ENCODE results near the gene STC2.

Gene STC2

GRCh38 chr5:173314166-173314952 is 13.9 kb downstream of the STC2 start:
- DNase-seq (ENCODE audit: low read depth in 4 of 4, low spot score in 1 of 4), result no peak

- DNase-seq (ENCODE audit: low read depth in 4 of 4, low spot score in 1 of 4), result no peak
Observed at GRCh38 chr5:173313351-173313801, 14.8 kb downstream of the STC2 start.

GRCh38 chr5:173312821-173313220 is 15.4 kb downstream of the STC2 start:
- no peak for DNase-seq (ENCODE audit: low read depth in 4 of 4, low spot score in 1 of 4)

GRCh38 chr5:173311818-173312585 is 16.2 kb downstream of the STC2 start:
- no peak for DNase-seq (ENCODE audit: low read depth in 4 of 4, low spot score in 1 of 4)

GRCh38 chr5:173310861-173311785 is 17.1 kb downstream of the STC2 start:
- DNase-seq (ENCODE audit: low read depth in 4 of 4, low spot score in 1 of 4), result no peak

- no peak for DNase-seq (ENCODE audit: low read depth in 4 of 4, low spot score in 1 of 4)
Observed at GRCh38 chr5:173310218-173310769, 17.9 kb downstream of the STC2 start.

GRCh38 chr5:173309731-173310130 is 18.5 kb downstream of the STC2 start:
- DNase-seq (ENCODE audit: low read depth in 4 of 4, low spot score in 1 of 4), result no peak

GRCh38 chr5:173308226-173308625 is 20.0 kb downstream of the STC2 start:
- DNase-seq (ENCODE audit: low read depth in 4 of 4, low spot score in 1 of 4), result no peak

- DNase-seq (ENCODE audit: low read depth in 4 of 4, low spot score in 1 of 4), result no peak
Observed at GRCh38 chr5:173307695-173308094, 20.5 kb downstream of the STC2 start.

GRCh38 chr5:173306695-173307094 is 21.5 kb downstream of the STC2 start:
- no peak for DNase-seq (ENCODE audit: low read depth in 4 of 4, low spot score in 1 of 4)

- no peak for DNase-seq (ENCODE audit: low read depth in 4 of 4, low spot score in 1 of 4)
Observed at GRCh38 chr5:173304591-173304988, 23.6 kb downstream of the STC2 start.

GRCh38 chr5:173303878-173304590 is 24.2 kb downstream of the STC2 start:
- DNase-seq (ENCODE audit: low read depth in 4 of 4, low spot score in 1 of 4), result no peak

- no peak for DNase-seq (ENCODE audit: low read depth in 4 of 4, low spot score in 1 of 4)
Observed at GRCh38 chr5:173302546-173303155, 25.6 kb downstream of the STC2 start.

- DNase-seq (ENCODE audit: low read depth in 4 of 4, low spot score in 1 of 4), result no peak
Observed at GRCh38 chr5:173301695-173302545, 26.3 kb downstream of the STC2 start.

GRCh38 chr5:173300389-173301047 is 27.7 kb downstream of the STC2 start:
- DNase-seq (ENCODE audit: low read depth in 4 of 4, low spot score in 1 of 4), result no peak

- no peak for DNase-seq (ENCODE audit: low read depth in 4 of 4, low spot score in 1 of 4)
Observed at GRCh38 chr5:173299820-173300219, 28.4 kb downstream of the STC2 start.

- DNase-seq (ENCODE audit: low read depth in 4 of 4, low spot score in 1 of 4), result no peak
Observed at GRCh38 chr5:173298213-173298926, 29.8 kb downstream of the STC2 start.

GRCh38 chr5:173297813-173298212 is 30.4 kb downstream of the STC2 start:
- DNase-seq (ENCODE audit: low read depth in 4 of 4, low spot score in 1 of 4), result no peak

Measured in stimulated activated CD4-positive, alpha-beta T cell treated with anti-CD3 and anti-CD28 coated beads, Interleukin-1b, Interleukin-23, amount 100 ng/mL, for 24 hours (primary cell).